IPS-11a (cell line): ENCODE data around the gene RIMBP3C.
"Not testable (repeated sequence)": the region's sequence is repeated elsewhere in the genome, so short reads cannot be mapped to it uniquely, and the experiment has no call there.

Experiments
- H3K4me3 ChIP-seq: one replicate; pipeline ENCODE4 v1.5.1; 2013; ENCODE audit warnings: low read depth, low read length, control low read depth

Gene RIMBP3C

GRCh38 chr22:21526705-21527500, 24.4 kb downstream of the RIMBP3C start:
- not testable (repeated sequence) for H3K4me3 ChIP-seq

- not testable (repeated sequence) for H3K4me3 ChIP-seq
Measured at GRCh38 chr22:21516970-21517764, 34.1 kb downstream of the RIMBP3C start.

- H3K4me3 ChIP-seq: not testable (repeated sequence)
Measured at GRCh38 chr22:21516522-21516921, 34.7 kb downstream of the RIMBP3C start.

GRCh38 chr22:21515234-21515633, 36.0 kb downstream of the RIMBP3C start:
- not testable (repeated sequence) for H3K4me3 ChIP-seq

GRCh38 chr22:21514117-21514516, 37.1 kb downstream of the RIMBP3C start:
- H3K4me3 ChIP-seq: not testable (repeated sequence)

GRCh38 chr22:21512022-21512421, 39.2 kb downstream of the RIMBP3C start:
- not testable (repeated sequence) for H3K4me3 ChIP-seq

- H3K4me3 ChIP-seq: not testable (repeated sequence)
Measured at GRCh38 chr22:21510397-21510796, 40.9 kb downstream of the RIMBP3C start.

- not testable (repeated sequence) for H3K4me3 ChIP-seq
Measured at GRCh38 chr22:21499623-21500506, 51.4 kb downstream of the RIMBP3C start.

GRCh38 chr22:21498489-21498888, 52.8 kb downstream of the RIMBP3C start:
- not testable (repeated sequence) for H3K4me3 ChIP-seq

GRCh38 chr22:21497984-21498383, 53.3 kb downstream of the RIMBP3C start:
- not testable (repeated sequence) for H3K4me3 ChIP-seq
